BE2C (cell line): ENCODE results near the gene LRMDA.

Experiments
- DNase-seq: peaks from one replicate; pipeline ENCODE4 v3.0.0-alpha.2; 2020
- H3K27me3 ChIP-seq: fragments of 250-450 bp; sonication (Bioruptor Pico); 2 replicates; pipeline ENCODE4 v1.5.1; 2020; ENCODE audit warnings: mild to moderate bottlenecking
- H3K36me3 ChIP-seq: fragments of 250-450 bp; sonication (Bioruptor Pico); 2 replicates; pipeline ENCODE4 v1.5.1; 2020; ENCODE audit warnings: mild to moderate bottlenecking
- H3K4me1 ChIP-seq: fragments of 250-450 bp; sonication (Bioruptor Pico); 2 replicates; pipeline ENCODE4 v1.5.1; 2020
- H3K4me3 ChIP-seq: 2 replicates; pipeline ENCODE4 v1.5.1; 2011; ENCODE audit warnings: low read depth, low read length
- H3K9me3 ChIP-seq: fragments of 250-450 bp; sonication (Bioruptor Pico); 2 replicates; pipeline ENCODE4 v1.5.1; 2020
- TF ChIP-seq, protein P1 (sequence below): IDR thresholded peaks from 2 replicates; pipeline ENCODE4 v1.5.1; 2012; ENCODE audit warnings: mild to moderate bottlenecking, low read depth, low read length

LRMDA gene

GRCh38 chr10:75737580-75737949 lies 306.1 kb downstream of the LRMDA start:
- Histone ChIP-seq H3K4me3 (no peak overlapping the region), H3K4me1 (no peaks in the 10 kb centered on the region), H3K9me3 (no peaks in the 10 kb centered on the region), H3K27me3 (no peaks in the 10 kb centered on the region; the same call in 1 of the 2 replicates), H3K36me3 (no peaks in the 10 kb centered on the region)
- DNase-seq: no peak
- TF ChIP-seq, protein P1, sequence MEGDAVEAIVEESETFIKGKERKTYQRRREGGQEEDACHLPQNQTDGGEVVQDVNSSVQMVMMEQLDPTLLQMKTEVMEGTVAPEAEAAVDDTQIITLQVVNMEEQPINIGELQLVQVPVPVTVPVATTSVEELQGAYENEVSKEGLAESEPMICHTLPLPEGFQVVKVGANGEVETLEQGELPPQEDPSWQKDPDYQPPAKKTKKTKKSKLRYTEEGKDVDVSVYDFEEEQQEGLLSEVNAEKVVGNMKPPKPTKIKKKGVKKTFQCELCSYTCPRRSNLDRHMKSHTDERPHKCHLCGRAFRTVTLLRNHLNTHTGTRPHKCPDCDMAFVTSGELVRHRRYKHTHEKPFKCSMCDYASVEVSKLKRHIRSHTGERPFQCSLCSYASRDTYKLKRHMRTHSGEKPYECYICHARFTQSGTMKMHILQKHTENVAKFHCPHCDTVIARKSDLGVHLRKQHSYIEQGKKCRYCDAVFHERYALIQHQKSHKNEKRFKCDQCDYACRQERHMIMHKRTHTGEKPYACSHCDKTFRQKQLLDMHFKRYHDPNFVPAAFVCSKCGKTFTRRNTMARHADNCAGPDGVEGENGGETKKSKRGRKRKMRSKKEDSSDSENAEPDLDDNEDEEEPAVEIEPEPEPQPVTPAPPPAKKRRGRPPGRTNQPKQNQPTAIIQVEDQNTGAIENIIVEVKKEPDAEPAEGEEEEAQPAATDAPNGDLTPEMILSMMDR: no peak

- no peak overlapping the region for H3K4me3 ChIP-seq
- no peaks in the 10 kb centered on the region for H3K4me1 ChIP-seq
- H3K9me3 ChIP-seq: no peaks in the 10 kb centered on the region
- H3K36me3 ChIP-seq: no peaks in the 10 kb centered on the region
- no peak for DNase-seq
- TF ChIP-seq, protein P1: no peak
- H3K27me3 ChIP-seq: peaks cover 5% of the 10 kb centered on the region
Measured at GRCh38 chr10:75738924-75739323, 307.5 kb downstream of the LRMDA start.

- peaks cover 6% of the 10 kb centered on the region for H3K27me3 ChIP-seq
- H3K4me3 ChIP-seq: no peak overlapping the region
- no peak for DNase-seq
- H3K9me3 ChIP-seq: no peaks in the 10 kb centered on the region
- no peaks in the 10 kb centered on the region for H3K36me3 ChIP-seq
- TF ChIP-seq, protein P1: no peak
- H3K4me1 ChIP-seq: no peaks in the 10 kb centered on the region
Measured at GRCh38 chr10:75739414-75740143, 308.2 kb downstream of the LRMDA start.

DNA sequence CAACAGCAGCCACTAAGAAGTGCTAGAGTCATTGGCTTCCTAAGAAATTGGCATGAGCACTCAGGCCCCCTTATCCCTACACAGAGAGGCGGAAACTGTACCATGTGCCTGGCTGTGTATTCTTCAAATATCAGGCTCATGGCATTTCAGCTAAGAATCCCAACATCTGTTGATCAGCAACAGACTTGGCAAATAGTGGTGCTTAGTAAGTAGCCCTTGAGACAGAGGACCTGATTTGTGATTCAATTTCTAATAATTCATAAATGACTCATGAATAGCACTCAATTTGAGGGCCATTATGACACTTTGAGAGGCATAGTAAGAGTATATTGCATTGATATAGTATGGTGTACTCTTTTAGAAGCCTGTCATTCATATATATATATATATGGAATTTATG lies 309.1 kb downstream of the LRMDA start:
- H3K4me1 ChIP-seq: no peaks in the 10 kb centered on the region
- H3K36me3 ChIP-seq: no peaks in the 10 kb centered on the region
- TF ChIP-seq, protein P1: no peak
- H3K4me3 ChIP-seq: no peak overlapping the region
- no peaks in the 10 kb centered on the region for H3K9me3 ChIP-seq
- no peak for DNase-seq
- peaks cover 10% of the 10 kb centered on the region for H3K27me3 ChIP-seq

DNA sequence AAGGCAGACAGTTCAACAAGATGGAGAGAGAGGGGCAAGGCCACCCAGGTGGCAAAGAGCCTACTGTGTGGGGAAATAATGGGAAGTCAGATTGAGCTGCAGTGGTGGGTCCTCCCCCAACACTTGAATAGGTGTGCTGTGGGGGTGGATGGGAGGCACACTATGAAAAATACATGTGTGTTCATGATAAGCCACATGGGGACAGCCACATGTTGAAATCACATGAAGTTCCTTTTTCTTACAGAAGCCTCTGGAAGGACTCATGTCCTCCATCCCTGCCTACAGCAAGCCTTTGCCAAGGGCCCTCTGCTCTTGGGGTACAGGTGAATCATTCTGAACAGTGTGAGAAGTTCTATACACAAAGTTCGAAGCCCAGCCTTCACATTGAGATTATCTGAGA lies 310.9 kb downstream of the LRMDA start:
- no peaks in the 10 kb centered on the region for H3K36me3 ChIP-seq
- no peak for DNase-seq
- TF ChIP-seq, protein P1: no peak
- no peaks in the 10 kb centered on the region for H3K4me1 ChIP-seq
- H3K9me3 ChIP-seq: no peaks in the 10 kb centered on the region
- H3K4me3 ChIP-seq: no peak overlapping the region
- H3K27me3 ChIP-seq: peaks cover 13% of the 10 kb centered on the region

DNA sequence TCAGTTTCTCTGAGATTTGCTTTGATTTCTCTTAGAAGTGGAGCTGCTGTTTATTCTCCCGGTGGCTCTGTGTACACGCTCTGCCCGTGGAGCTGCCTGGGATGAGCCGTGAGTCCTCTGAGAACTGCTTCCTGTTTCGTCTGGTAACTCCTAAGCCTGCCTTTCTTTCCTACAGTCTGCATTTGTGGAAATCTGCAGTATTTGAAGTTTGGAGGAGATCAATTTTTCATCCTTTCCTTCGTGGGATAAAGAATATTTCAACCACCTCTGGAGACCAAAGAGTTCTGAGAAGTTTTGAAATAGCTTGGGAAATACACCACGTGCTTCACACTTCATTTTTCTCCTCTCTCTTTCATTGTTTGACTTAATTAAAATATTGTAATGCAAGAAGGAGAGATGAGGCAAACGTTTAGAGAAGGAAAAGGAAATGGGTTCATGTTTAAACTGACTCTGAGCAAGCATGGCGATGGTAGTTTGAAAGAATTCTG lies 311.9 kb downstream of the LRMDA start:
- Histone ChIP-seq H3K9me3 (no peaks in the 10 kb centered on the region), H3K4me1 (no peaks in the 10 kb centered on the region), H3K36me3 (no peaks in the 10 kb centered on the region), H3K4me3 (no peak overlapping the region), H3K27me3 (peaks cover 13% of the 10 kb centered on the region)
- TF ChIP-seq, protein P1: no peak
- no peak for DNase-seq
